Bronchial epithelial cell (primary cell): Measurements from ENCODE around the gene WDR90. TPM values are rescaled to one million over a fixed set of nuclear protein-coding genes. Genes with fewer than 3 reads are reported as not detected.

Source experiments
- DNase-seq: peaks from one replicate; pipeline ENCODE4 v3.0.0-alpha.2; 2010; ENCODE audit warnings: low read depth
- FAIRE-seq: peaks from 2 replicates; lab custom pipeline; 2011; peaks lifted over from hg19 to GRCh38; lab: Jason Lieb, UNC
- H3K27me3 ChIP-seq: 2 replicates; pipeline ENCODE4 v1.5.1; 2011; ENCODE audit warnings: low read length; ENCODE audit not compliant: control insufficient read depth, insufficient read depth
- H3K36me3 ChIP-seq: 2 replicates; pipeline ENCODE4 v1.5.1; 2011; ENCODE audit warnings: low read length; ENCODE audit not compliant: control insufficient read depth, insufficient read depth
- H3K4me3 ChIP-seq: 2 replicates; pipeline ENCODE4 v1.5.1; 2011; ENCODE audit warnings: mild to moderate bottlenecking, low read depth, low read length, control low read depth
- CTCF ChIP-seq: IDR thresholded peaks from 2 replicates; pipeline ENCODE4 v1.5.1; 2011; ENCODE audit warnings: mild to moderate bottlenecking, moderate library complexity, low read length, control low read depth, inconsistent platforms; ENCODE audit not compliant: insufficient read depth, severe bottlenecking
- total RNA-seq: library from RNA; depleted of rRNA; stranded (reverse); fragments of >200 nt; gene quantifications from 2 replicates; pipeline ENCODE4 v1.2.1, GENCODE V29; 2014

The WDR90 gene
- total RNA-seq, 1 donor from 2014 or later, result 4.2 TPM

- Histone ChIP-seq H3K36me3 (no peaks in the 10 kb centered on the region), H3K27me3 (peaks cover 3% of the 10 kb centered on the region), H3K4me3 (peak overlapping the region; percentile 39)
- DNase-seq (no peak), FAIRE-seq (no peak)
- no peak for TF ChIP-seq CTCF
Observed at GRCh38 chr16:694863-695354, 45.7 kb downstream of the WDR90 start.

- no peak for TF ChIP-seq CTCF
- Histone ChIP-seq H3K27me3 (peaks cover 3% of the 10 kb centered on the region), H3K4me3 (peak overlapping the region; percentile 33), H3K36me3 (no peaks in the 10 kb centered on the region)
- FAIRE-seq (no peak), DNase-seq (peak; percentile 63)
Observed at GRCh38 chr16:695355-696089, 46.4 kb downstream of the WDR90 start.

GRCh38 chr16:698911-699671, 49.9 kb downstream of the WDR90 start:
- H3K27me3 ChIP-seq, result peaks cover 30% of the 10 kb centered on the region
- no peak overlapping the region for H3K4me3 ChIP-seq
- FAIRE-seq (no peak), DNase-seq (no peak)
- no peaks in the 10 kb centered on the region for H3K36me3 ChIP-seq
- TF ChIP-seq CTCF, result no peak

GRCh38 chr16:700684-701584, 51.8 kb downstream of the WDR90 start:
- Histone ChIP-seq H3K4me3 (no peak overlapping the region), H3K27me3 (peaks cover 32% of the 10 kb centered on the region), H3K36me3 (no peaks in the 10 kb centered on the region)
- FAIRE-seq, result no peak
- no peak for TF ChIP-seq CTCF
- no peak for DNase-seq

- DNase-seq (no peak), FAIRE-seq (no peak)
- no peak overlapping the region for H3K4me3 ChIP-seq
- no peak for TF ChIP-seq CTCF
- H3K27me3 ChIP-seq, result peaks cover 39% of the 10 kb centered on the region
- no peaks in the 10 kb centered on the region for H3K36me3 ChIP-seq
Observed at GRCh38 chr16:702341-702740, 53.2 kb downstream of the WDR90 start.
